GM12874 (cell line): Measurements from ENCODE around the gene TMEM9.

ENCODE experiments used
- CTCF ChIP-seq: IDR thresholded peaks from 2 replicates; pipeline ENCODE4 v1.5.1; 2011; ENCODE audit warnings: low read depth, mild to moderate bottlenecking, control low read depth, low read length, moderate library complexity; ENCODE audit not compliant: insufficient read depth

TMEM9 gene

DNA sequence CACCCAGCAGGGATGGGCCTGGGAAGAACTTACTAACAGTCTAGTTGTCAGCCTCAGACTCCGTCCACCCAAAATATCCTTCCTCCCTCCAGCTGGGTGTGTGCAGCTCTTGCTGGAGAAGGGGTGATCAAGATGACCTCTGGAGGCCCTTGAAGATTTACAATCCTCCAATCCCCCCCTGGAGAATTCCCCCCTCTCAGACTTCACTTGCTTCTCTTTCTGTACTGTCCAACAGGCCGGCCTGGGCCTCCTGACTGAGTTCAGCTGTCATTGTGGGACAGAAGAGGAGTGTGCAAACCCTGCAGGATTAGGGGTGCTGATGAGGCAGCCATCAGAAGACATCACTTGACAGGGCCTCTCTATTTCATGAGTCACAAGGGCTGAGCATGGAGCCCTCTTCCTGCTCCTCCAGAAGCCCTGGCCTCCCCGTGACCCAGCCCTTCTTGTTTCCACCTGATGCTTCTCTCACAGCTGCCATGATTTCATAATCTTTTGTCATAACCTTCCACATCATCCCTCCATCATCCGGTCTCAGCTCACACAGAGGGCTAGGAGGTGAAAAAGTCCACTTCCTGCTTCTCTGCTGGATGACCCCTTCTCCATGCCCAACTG, 18.8 kb upstream of the TMEM9 start:
- no peak for TF ChIP-seq CTCF

DNA sequence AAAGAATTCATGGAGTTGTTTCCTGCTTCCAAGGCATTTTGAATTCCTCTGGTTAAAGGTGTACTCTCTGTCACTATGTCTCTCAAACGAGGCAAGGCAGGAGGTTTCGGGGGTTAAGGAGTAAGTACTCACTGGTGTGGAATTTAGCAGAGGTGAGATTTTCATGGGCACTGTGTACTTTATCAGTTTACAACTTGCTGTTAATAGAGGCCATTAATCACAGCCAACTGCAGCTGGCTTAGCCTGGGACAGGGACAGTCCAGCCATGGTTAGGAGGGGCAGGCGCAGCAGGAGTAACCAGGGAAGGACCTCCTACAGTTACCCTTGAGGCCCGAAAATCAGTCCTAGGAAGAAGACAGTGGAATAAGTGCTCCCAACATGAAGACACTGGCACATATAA, 18.1 kb upstream of the TMEM9 start:
- no peak for TF ChIP-seq CTCF

DNA sequence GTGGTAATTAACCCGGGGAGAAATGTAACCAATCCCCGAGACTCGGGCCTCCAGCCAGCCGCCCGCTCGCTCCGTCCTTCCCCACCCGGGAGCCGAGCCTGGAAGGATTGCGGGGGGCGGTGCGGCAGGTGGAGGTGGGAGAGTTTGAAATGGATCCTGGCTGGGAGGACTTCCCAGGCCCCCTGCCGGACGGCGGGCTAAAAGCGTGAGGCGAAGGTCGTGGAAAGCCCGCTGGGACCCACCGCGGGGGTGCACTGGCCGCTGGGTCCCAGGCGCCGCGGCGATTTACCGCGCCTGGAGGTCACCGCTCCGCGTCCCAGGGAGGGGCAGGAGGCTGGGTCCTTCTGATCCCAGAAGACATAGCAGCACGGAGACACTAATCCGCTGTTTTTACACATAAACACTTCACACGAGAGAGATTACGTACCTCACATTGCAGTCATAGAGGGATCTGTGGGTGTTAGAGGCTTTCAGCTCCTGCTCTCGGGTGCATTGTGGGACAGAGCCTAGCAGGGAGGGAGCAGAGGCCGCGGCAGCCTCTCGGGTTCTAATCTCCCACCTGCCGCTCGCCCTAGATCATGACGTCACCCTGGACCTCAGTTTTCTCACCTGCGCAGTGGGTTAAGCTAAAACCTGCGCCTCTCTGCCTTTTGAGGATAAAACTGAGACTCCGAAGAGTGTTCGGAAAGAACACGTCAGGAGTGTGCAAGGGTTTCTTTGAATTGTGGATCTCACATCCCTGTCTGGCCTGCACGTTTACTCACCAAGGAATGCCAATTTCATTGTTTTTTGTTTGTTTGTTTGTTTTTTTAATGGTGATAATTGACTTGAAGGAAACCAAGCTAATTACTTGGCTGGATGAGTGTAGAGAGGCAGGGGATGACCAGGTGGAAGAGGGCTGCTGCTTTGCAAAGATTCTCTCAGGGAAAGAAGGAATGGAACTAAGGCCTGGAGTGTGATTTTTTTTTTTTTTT, 17.1 kb upstream of the TMEM9 start:
- peak; percentile 43; the same call in 1 of the 2 replicates for TF ChIP-seq CTCF

DNA sequence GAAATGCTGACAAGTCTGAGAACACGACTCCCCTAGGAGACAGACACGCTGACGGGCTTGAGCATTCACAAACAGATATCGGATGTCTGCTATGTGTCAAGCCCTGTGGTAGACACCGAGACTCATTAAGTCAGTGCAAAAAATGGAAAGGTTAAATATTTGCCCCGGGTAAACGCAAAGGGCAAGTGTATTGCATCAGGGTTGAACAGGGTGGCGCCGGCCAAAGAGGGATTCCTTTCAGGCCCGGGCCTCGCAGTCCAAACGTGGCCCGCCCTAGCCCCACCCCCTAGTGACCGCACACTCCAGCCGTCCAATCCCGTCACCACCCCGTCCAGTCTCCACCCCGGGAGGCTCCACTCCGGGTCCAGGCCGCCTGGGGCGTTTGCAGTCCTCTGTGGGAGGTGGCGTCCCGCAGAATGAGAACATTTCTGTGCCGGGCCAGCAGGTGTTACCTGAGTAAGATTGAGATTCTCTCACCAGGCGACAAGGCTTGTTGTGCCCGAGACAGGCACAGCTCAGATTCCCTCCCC, 16.3 kb upstream of the TMEM9 start:
- TF ChIP-seq CTCF = no peak

DNA sequence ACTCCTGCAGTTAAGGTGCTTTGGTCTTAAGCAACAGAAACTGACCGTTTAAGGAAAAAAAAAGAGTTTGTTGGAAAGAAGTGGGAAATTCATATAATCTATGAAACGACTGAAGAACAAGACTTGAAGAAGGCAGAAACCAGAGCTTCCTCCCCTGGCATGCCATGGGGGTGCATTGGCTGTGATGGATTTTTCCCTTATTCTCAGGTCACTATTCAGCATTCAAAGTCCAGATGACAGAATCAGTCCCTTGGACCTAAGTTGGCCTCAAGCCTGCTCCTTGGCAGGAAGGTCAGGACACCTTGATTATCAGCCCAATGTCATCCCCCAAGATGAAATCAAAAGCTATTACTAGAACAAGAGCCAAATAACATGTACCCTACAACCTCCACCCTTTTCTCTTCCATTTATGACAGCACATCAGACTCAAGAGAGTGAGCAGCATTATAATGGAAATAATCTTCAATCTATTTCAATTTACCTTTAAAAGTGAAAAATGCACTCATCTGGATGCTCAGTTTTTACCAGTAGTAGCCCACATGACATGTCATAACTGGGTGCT, 15.8 kb upstream of the TMEM9 start:
- no peak for TF ChIP-seq CTCF

DNA sequence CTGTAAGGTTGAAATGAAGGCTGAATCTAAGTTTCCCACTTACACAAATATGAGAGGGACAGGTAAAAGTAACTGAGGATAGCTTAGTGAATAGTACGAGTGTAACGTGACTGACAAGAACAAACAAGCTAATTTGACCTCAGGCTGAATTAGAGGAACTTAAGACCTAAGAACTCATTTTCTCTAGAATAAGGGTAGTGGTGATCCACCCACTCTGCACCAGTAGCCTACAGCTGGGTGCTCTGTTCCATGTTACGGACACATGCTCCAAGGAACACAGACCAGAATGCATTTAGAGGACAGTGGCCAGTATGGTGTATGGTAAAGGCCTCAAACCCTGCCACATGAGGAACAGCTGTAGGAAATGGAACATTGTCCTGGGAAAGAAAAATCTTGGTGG, 14.9 kb upstream of the TMEM9 start:
- TF ChIP-seq CTCF = no peak
